MM.1S (cell line): Measurements from ENCODE around the gene SLC8A1.

Source experiments
- DNase-seq: peaks from one replicate; pipeline ENCODE4 v3.0.0-alpha.2; 2015
- H2AFZ ChIP-seq: fragments of 300-600 bp; sonication (generic); 2 replicates; pipeline ENCODE4 v1.6.0; 2016; ENCODE audit warnings: antibody characterized with exemption, low read length
- H3F3A ChIP-seq: fragments of 300-600 bp; sonication (generic); 2 replicates; pipeline ENCODE4 v1.6.1; 2016; ENCODE audit warnings: mild to moderate bottlenecking, antibody characterized with exemption, low read length, moderate library complexity, mixed read lengths; ENCODE audit not compliant: insufficient read depth
- H3K27ac ChIP-seq: fragments of 300-600 bp; sonication (generic); 2 replicates; pipeline ENCODE4 v1.5.1; 2016; ENCODE audit warnings: mild to moderate bottlenecking, low read length
- H3K27me3 ChIP-seq: fragments of 300-600 bp; sonication (generic); replicated peaks from 2 replicates; pipeline ENCODE4 v1.6.0; 2016; ENCODE audit warnings: low read length; ENCODE audit not compliant: insufficient read depth
- H3K36me3 ChIP-seq: fragments of 300-600 bp; sonication (generic); replicated peaks from 2 replicates; pipeline ENCODE4 v1.6.1; 2016; ENCODE audit warnings: mild to moderate bottlenecking, low read length, mixed read lengths; ENCODE audit not compliant: insufficient read depth
- H3K4me1 ChIP-seq: fragments of 300-600 bp; sonication (generic); 2 replicates; pipeline ENCODE4 v1.6.1; 2016; ENCODE audit warnings: low read length, mixed read lengths
- H3K4me2 ChIP-seq: fragments of 300-600 bp; sonication (generic); 2 replicates; pipeline ENCODE4 v1.6.0; 2016; ENCODE audit warnings: low read depth, low read length
- H3K4me3 ChIP-seq: fragments of 300-600 bp; sonication (generic); 2 replicates; pipeline ENCODE4 v1.5.1; 2016; ENCODE audit warnings: low read length, mixed read lengths
- H3K79me2 ChIP-seq: fragments of 300-600 bp; sonication (generic); 2 replicates; pipeline ENCODE4 v1.6.1; 2016; ENCODE audit warnings: mixed run types, low read length, mixed read lengths
- H3K9ac ChIP-seq: fragments of 300-600 bp; sonication (generic); 2 replicates; pipeline ENCODE4 v1.6.1; 2016; ENCODE audit warnings: low read length, mixed read lengths
- H3K9me2 ChIP-seq: fragments of 300-600 bp; sonication (generic); replicated peaks from 2 replicates; pipeline ENCODE4 v1.6.1; 2016; ENCODE audit warnings: mild to moderate bottlenecking, low read length, mixed read lengths; ENCODE audit not compliant: insufficient read depth
- H3K9me3 ChIP-seq: fragments of 300-600 bp; sonication (generic); replicated peaks from 2 replicates; pipeline ENCODE4 v1.6.1; 2016; ENCODE audit warnings: mild to moderate bottlenecking, low read length, mixed read lengths; ENCODE audit not compliant: insufficient read depth
- H4K20me1 ChIP-seq: fragments of 300-600 bp; sonication (generic); 2 replicates; pipeline ENCODE4 v1.6.1; 2016; ENCODE audit warnings: mild to moderate bottlenecking, low read length, moderate library complexity, mixed read lengths; ENCODE audit not compliant: insufficient read depth
- CTCF ChIP-seq: fragments of 300-600 bp; sonication (generic); IDR thresholded peaks from 2 replicates; pipeline ENCODE4 v1.5.1; 2016; ENCODE audit warnings: antibody characterized with exemption, low read length, mixed read lengths
- EZH2 ChIP-seq: fragments of 300-600 bp; sonication (generic); optimal IDR thresholded peaks from 2 replicates; pipeline ENCODE3; 2017; ENCODE audit warnings: low read depth, mild to moderate bottlenecking, antibody characterized with exemption, low read length, mixed read lengths
- EZH2phosphoT487 ChIP-seq: fragments of 300-600 bp; sonication (generic); IDR thresholded peaks from 2 replicates; pipeline ENCODE4 v1.6.1; 2018; ENCODE audit warnings: antibody characterized with exemption, low read length

The SLC8A1 gene

GRCh38 chr2:40431600-40431955, 20.3 kb downstream of the SLC8A1 start:
- DNase-seq: no peak
- Histone ChIP-seq H3K4me2 (no peak overlapping the region), H3K4me3 (no peak overlapping the region), H3K36me3 (no peaks in the 10 kb centered on the region), H4K20me1 (no peaks in the 10 kb centered on the region), H3K9me2 (no peaks in the 10 kb centered on the region), H2AFZ (no peak overlapping the region), H3K27me3 (no peaks in the 10 kb centered on the region), H3K4me1 (no peaks in the 10 kb centered on the region), H3K79me2 (no peaks in the 10 kb centered on the region), H3K9me3 (no peaks in the 10 kb centered on the region), H3F3A (no peaks in the 10 kb centered on the region), H3K9ac (no peak overlapping the region), H3K27ac (no peak overlapping the region)
- TF ChIP-seq EZH2: no peak
- TF ChIP-seq CTCF: no peak
- no peak for TF ChIP-seq EZH2phosphoT487

GRCh38 chr2:40430776-40431599, 20.9 kb downstream of the SLC8A1 start:
- Histone ChIP-seq H3K27ac (no peak overlapping the region), H3K36me3 (no peaks in the 10 kb centered on the region), H3K27me3 (no peaks in the 10 kb centered on the region), H3F3A (no peaks in the 10 kb centered on the region), H3K79me2 (no peaks in the 10 kb centered on the region), H2AFZ (no peak overlapping the region), H4K20me1 (no peaks in the 10 kb centered on the region), H3K4me3 (no peak overlapping the region), H3K9me2 (no peaks in the 10 kb centered on the region), H3K4me1 (no peaks in the 10 kb centered on the region), H3K9me3 (no peaks in the 10 kb centered on the region), H3K4me2 (no peak overlapping the region), H3K9ac (no peak overlapping the region)
- no peak for DNase-seq
- no peak for TF ChIP-seq EZH2
- no peak for TF ChIP-seq CTCF
- TF ChIP-seq EZH2phosphoT487: no peak

DNA sequence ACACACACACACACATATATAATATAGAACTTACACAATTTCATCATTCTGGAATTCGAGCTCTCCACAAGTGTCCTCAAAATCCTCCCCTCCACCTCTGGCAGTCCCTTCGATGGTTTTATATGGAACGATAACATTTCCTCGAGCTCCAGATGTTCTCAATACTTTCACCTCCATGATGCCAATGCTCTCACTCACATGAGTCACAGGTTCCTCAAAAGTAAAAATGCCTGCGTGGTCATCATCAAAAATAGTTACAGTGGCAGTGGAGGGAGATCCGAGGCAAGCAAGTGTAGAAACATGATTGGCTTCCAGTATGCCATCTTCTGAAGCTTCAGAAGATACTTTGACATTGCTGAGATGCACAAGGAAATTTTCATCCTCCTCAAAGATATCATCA, 23.5 kb downstream of the SLC8A1 start:
- Histone ChIP-seq H3F3A (no peaks in the 10 kb centered on the region), H3K9me3 (no peaks in the 10 kb centered on the region), H3K4me1 (no peaks in the 10 kb centered on the region), H3K4me2 (no peak overlapping the region), H3K36me3 (no peaks in the 10 kb centered on the region), H3K79me2 (no peaks in the 10 kb centered on the region), H3K27me3 (no peaks in the 10 kb centered on the region), H3K4me3 (no peak overlapping the region), H2AFZ (no peak overlapping the region), H3K27ac (no peak overlapping the region), H3K9ac (no peak overlapping the region), H4K20me1 (no peaks in the 10 kb centered on the region), H3K9me2 (no peaks in the 10 kb centered on the region)
- TF ChIP-seq EZH2: no peak
- DNase-seq: no peak

- no peaks in the 10 kb centered on the region for H3F3A ChIP-seq
- H3K4me2 ChIP-seq: no peak overlapping the region
- H4K20me1 ChIP-seq: no peaks in the 10 kb centered on the region
- no peaks in the 10 kb centered on the region for H3K4me1 ChIP-seq
- no peaks in the 10 kb centered on the region for H3K79me2 ChIP-seq
- TF ChIP-seq CTCF (no peak), EZH2 (no peak), EZH2phosphoT487 (no peak)
- H3K9me2 ChIP-seq: no peaks in the 10 kb centered on the region
- no peaks in the 10 kb centered on the region for H3K36me3 ChIP-seq
- H3K27me3 ChIP-seq: no peaks in the 10 kb centered on the region
- H2AFZ ChIP-seq: no peak overlapping the region
- no peak for DNase-seq
- no peaks in the 10 kb centered on the region for H3K9me3 ChIP-seq
- H3K9ac ChIP-seq: no peak overlapping the region
- H3K27ac ChIP-seq: no peak overlapping the region
- H3K4me3 ChIP-seq: no peak overlapping the region
Observed at GRCh38 chr2:40421631-40422297, 30.1 kb downstream of the SLC8A1 start.
